GM19328 (cell line): ENCODE results near the gene ELP1.
"Not testable (repeated sequence)": the region's sequence is repeated elsewhere in the genome, so short reads cannot be mapped to it uniquely, and the experiment has no call there.

Experiments used
- ATAC-seq: cut with Tn5 transposase; IDR thresholded peaks from one replicate; pipeline ENCODE4 v1.9.1; 2021; ENCODE audit warnings: mild to moderate bottlenecking, moderate library complexity; ENCODE audit not compliant: unreplicated experiment

Gene ELP1

DNA sequence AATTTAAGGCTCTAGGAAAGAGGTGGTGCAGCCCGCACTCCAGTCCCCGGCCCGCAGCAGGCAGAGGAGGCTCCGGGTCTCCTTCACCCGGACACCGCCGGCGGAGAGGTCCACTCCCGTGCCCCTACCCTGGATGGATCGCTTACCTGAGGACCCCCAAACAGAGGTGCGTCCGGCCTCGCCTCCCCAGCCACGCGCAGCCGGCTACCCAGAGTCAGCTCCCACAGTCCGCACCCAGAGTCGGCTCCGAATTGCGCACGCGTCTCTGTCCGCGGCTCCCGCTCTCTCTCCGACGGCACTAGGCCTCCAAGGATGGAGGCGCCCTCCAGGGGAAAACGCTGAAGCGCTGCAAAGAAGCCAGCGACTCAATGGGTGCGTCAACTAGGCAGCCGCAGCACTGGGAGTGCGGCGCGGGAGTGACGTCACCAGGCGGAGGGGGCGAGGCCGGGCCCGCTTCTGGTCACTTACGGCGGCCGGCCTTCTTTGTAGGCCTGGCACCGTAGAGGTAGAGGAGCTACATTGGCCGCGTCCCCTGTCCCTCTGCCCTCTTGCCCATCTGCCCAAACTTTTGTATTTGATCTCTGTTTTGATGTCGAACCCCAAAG lies at the start of gene ELP1:
TSS of gene ELP1 (minus strand) at position 407 of the 605 bp plus-strand sequence. CDS start 2,978 bp downstream, outside the sequence.
- peak; percentile 85 for ATAC-seq

- ATAC-seq: no peak
Measured at GRCh38 chr9:108980893-108981292, 47.0 kb upstream of the ELP1 start.

DNA sequence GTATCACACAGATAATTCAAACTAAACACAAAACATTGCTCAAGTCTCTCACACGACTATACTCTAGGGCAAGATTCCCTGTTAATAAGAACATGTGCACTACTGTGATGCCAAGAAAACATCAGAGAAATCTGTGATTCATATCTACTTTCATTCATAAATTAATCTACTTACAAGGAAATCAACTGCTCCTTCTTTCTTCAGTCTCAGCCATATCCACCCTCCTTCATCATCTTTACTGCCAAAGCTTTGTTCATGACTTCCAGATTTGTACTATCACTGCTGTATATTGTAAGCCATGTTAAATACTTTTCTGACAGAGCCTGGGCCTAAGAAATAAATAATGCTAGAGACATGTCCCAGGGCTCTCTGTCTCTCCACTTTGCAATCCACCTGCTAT lies 44.3 kb upstream of the ELP1 start:
- no peak for ATAC-seq

DNA sequence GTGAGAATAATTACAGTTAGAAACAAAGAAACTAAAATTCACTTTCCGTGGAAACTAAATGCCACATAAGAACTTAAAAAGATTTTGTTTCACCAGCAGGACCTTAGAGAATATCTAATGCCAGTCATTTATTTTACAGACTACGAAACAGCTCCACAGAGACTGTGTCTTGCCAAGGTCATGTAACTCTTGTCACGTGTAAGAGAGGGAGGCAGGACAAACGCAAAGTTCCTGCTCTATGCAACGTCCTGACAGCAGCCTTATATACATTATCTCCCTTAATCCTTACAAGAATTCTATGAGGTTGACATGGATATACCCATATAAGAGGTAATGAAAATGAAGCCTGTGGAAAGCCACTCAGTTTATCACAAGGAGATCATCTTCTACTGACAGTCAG lies 40.0 kb upstream of the ELP1 start:
- no peak for ATAC-seq

DNA sequence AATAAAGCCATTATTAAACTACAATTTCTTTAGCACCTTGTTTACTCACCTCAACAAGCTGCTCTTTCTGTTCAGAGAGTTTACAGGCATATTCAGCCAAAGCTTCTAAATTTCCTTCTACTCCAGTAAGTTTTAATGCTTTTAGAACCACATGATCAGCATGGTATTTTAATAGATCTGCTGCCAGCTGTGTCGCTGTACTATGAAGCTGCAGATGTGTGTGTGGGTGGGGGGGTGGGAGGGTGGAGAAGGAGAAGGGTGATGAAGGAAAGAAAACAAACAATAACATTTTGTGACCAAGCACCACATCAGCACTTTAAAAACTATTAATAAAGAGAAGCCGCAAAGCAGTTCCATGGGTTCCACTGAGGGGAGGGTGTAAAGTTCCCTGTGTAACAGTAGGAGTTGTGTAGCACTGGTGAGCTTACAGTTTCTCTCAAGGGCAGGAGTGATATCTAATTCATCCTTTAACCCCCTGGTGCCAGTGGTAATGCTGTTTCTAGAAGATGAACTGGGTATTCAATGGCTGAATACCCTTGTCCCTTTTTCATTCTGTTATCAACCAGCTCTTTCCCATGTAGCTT lies 38.8 kb upstream of the ELP1 start:
- ATAC-seq: no peak

GRCh38 chr9:108972186-108972585 lies 38.3 kb upstream of the ELP1 start:
- no peak for ATAC-seq

DNA sequence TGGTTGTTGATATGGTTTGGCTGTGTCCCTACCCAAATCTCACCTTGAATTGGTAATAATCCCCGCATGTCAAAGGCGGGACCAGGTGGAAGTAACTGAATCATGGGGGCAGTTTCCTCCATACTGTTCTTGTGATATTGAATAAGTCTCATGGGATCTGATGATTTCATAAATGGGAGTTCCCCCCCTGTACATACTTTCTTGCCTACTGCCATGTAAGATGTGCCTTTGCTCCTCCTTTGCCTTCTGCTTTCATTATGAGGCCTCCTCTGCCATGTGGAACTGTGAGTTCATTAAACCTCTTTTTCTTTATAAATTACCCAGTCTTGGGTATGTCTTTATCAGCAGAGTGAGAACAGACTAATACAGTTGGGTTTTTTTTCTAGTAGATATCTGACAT lies 37.5 kb upstream of the ELP1 start:
- ATAC-seq: not testable (repeated sequence)

- no peak for ATAC-seq
Measured at GRCh38 chr9:108967916-108968315, 34.0 kb upstream of the ELP1 start.

DNA sequence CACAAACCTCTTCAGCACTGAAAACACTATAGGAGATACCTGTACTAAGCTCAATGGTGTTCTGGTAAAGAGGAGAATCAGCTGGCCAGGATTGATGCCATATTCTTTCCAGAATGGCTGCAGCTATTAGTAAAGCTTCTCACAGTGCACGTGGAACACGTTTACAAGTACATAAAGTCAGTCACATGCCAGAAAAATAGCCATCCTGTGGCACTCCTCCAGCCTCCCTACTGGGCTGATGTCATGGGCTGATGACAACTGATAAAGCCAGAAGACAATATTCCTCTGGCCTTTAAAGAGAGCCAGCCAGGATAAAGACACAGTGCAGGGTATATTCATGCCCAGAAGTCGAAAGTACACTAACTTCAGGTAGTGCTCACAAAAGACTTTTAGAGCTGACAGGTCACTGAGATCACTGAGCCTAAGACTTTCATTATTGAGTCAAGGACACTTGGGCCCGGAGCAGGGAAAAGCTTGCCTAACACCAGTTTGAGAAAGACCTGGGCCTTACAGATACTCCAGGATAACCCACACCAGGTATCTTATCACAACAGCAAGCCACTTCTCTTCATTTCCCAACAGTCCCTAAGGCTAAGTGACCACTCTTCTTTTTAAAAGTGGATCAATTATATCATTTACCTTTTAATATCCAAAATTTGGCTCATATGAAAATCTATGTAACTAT lies 29.7 kb upstream of the ELP1 start:
- no peak for ATAC-seq

GRCh38 chr9:108961151-108961550 lies 27.2 kb upstream of the ELP1 start:
- ATAC-seq: no peak

- no peak for ATAC-seq
Measured at GRCh38 chr9:108960331-108960730, 26.4 kb upstream of the ELP1 start.

DNA sequence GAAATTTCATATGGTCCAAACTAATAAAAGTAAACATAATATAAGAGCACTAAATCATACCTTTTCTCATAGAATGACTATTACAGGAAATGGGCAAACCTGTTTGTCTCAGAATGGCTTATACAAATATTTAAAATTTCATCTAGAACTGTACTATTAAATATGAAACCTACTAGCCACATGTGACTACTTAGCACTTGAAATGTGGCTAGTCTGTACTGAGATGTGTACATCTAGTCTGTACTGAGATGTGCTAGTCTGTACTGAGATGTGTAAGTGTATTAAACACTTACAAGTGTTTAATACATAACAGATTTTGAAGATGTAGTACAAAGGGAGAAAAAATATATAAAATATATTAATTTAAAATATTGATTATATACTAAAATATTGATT lies 22.7 kb upstream of the ELP1 start:
- no peak for ATAC-seq

- no peak for ATAC-seq
Measured at GRCh38 chr9:108956022-108956630, 22.2 kb upstream of the ELP1 start.

- no peak for ATAC-seq
Measured at GRCh38 chr9:108953983-108954574, 20.2 kb upstream of the ELP1 start.

- ATAC-seq: no peak
Measured at GRCh38 chr9:108951578-108951977, 17.7 kb upstream of the ELP1 start.

- ATAC-seq: no peak
Measured at GRCh38 chr9:108950168-108950567, 16.2 kb upstream of the ELP1 start.

- ATAC-seq: no peak
Measured at GRCh38 chr9:108939975-108940374, 6.1 kb upstream of the ELP1 start.

DNA sequence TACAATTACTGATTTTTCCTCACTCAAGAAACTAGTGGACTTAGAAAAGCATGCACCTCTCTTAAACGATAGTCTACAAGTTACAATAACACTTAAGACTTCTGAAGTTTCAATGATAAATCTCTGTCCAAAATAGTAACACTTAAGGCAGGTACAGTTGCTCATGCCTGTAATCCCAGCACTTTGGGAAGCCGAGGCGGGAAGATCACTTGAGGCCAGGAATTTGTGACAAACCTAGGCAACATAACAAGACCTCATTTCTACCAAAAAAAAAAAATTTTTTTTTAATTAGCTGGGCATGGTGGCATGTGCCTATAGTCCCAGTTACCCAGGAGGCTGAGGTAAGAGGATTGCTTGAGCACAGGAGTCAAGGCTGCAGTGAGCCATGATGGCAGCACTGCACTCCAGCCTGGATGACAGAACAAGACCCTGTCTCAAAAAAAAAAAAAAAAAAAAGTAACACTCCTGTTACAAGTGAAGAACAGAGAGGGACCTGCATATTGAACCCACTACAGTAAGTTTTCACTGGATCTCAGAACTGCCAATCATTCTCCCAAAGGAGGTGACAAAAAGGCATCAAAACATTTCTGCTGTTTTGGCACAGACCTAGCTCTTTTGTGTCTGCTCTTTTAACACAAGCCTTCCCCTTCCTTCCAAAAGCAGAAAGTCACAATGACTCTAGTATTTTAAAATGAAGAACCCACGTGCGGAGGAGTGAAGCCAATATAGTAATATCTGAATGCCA lies 3.8 kb upstream of the ELP1 start:
- no peak for ATAC-seq

GRCh38 chr9:108934323-108934893 lies 484 bp upstream of the ELP1 start, which contains the start of gene ABITRAM:
ABITRAM (plus strand) TSS chr9:108934400; CDS start chr9:108934487, 87 bp downstream.
- ATAC-seq: peak; percentile 78

DNA sequence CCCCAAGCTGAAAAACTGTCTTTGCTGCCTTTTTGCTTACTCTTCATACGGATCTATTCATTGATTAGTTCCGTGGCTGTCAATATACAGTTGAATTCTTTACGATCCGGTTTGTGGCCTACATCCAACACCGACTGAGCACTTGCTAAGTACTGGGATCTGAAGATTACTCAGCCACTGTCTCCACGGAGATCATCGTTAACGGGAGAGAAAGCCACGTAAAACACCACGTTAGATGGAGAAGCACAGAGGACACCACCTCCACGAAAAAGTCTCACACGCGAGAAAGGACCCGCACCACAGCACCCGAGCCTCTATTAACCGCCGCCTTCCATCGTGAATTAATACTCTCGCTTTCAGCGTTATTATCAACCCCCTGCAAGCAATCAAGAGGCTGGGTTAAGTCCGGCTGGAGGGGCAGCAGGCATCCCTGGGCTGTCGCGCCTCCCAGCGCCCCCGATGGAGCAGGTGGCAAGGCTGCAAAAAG lies 650 bp downstream of the ELP1 start:
- ATAC-seq: no peak
